ENCODE measurements around the gene FKBP11.

GRCh38 chr12:48943221-48943620 is 17.9 kb upstream of the FKBP11 start:
- TF ChIP-seq EZH2 (IDR thresholded peaks at IDR 0.05; ENCODE audit: borderline replicate concordance, insufficient read depth, low read length, poor library complexity, severe bottlenecking) (no peak), CTCF (IDR thresholded peaks at IDR 0.05; ENCODE audit: poor library complexity, severe bottlenecking) (no peak), POLR2AphosphoS5 (IDR thresholded peaks at IDR 0.05) (no peak), RAD21 (conservative IDR thresholded peaks at IDR 0.05) (no peak)

Data from neural cell (in vitro differentiated cells).